Peyer's patch (tissue), 4 donors: ENCODE data around the gene EPG5. TPM values are rescaled to one million over a fixed set of nuclear protein-coding genes. Genes with fewer than 3 reads are reported as not detected.

Experiments
- DNase-seq, 3 donors: peaks; one replicate each; pipeline ENCODE4 v3.0.0-alpha.2; 2017 to 2019
- H3K27ac ChIP-seq, 4 donors: fragments of 200-600 bp; sonication (generic); one replicate each; pipeline ENCODE4 v1.5.1; 2016 to 2019
- H3K27me3 ChIP-seq, 2 donors: fragments of 200-600 bp; sonication (generic); one replicate each; pipeline ENCODE4 v1.5.1; 2019
- H3K36me3 ChIP-seq, 3 donors: fragments of 200-600 bp; sonication (generic); one replicate each; pipeline ENCODE4 v1.5.1; 2016 to 2019
- H3K4me1 ChIP-seq, 4 donors: fragments of 200-600 bp; sonication (generic); one replicate each; pipeline ENCODE4 v1.5.1; 2016 to 2019
- H3K4me3 ChIP-seq, 4 donors: fragments of 200-600 bp; sonication (generic); 1 replicate in 3 of 4; 2 replicates in 1 of 4; pipeline ENCODE4 v1.5.1; 2016 to 2019; ENCODE audit warnings: mild to moderate bottlenecking in 1 of 4
- H3K9me3 ChIP-seq, 4 donors: fragments of 200-600 bp; sonication (generic); one replicate each; pipeline ENCODE4 v1.5.1; 2016 to 2019; ENCODE audit warnings: mild to moderate bottlenecking in 1 of 4
- CTCF ChIP-seq, 6 experiments: fragments of 450-650 bp in 4 of 6; fragments of 200-600 bp in 2 of 6; sonication (generic) in 1 of 6; IDR thresholded peaks; one replicate each; pipeline ENCODE4 v1.5.1; 2017 to 2019; ENCODE audit warnings: antibody characterized with exemption in 6 of 6, mild to moderate bottlenecking in 3 of 6, moderate library complexity in 1 of 6
- POLR2A ChIP-seq, 2 donors: fragments of 450-650 bp; IDR thresholded peaks; one replicate each; pipeline ENCODE4 v1.5.1; 2017; ENCODE audit warnings: antibody characterized with exemption in 2 of 2, mild to moderate bottlenecking in 2 of 2, moderate library complexity in 2 of 2
- total RNA-seq, 4 donors: library from RNA; depleted of rRNA; stranded (reverse); fragments of >200 nt; gene quantifications; one replicate each; pipeline ENCODE4 v1.1.0, GENCODE V29; 2016

EPG5 gene
- total RNA-seq, 4 donors from 2014 or later: 27.7 to 61.1 (median 33.3) TPM

- Histone ChIP-seq H3K27ac (no peak overlapping the region), H3K27me3 (no peaks in the 10 kb centered on the region), H3K4me3 (no peak overlapping the region), H3K9me3 (no peaks in the 10 kb centered on the region), H3K36me3 (peaks cover 0 to 92% (median 3%) of the 10 kb centered on the region in 3 donors), H3K4me1 (no peaks in the 10 kb centered on the region)
- TF ChIP-seq CTCF (IDR thresholded peaks at IDR 0.05) (no peak), POLR2A (IDR thresholded peaks at IDR 0.05) (no peak)
- no peak for DNase-seq
Observed at GRCh38 chr18:45939236-45939635, 27.9 kb downstream of the EPG5 start.

GRCh38 chr18:45938488-45938935 lies 28.6 kb downstream of the EPG5 start:
- no peak for TF ChIP-seq POLR2A (IDR thresholded peaks at IDR 0.05)
- no peak for TF ChIP-seq CTCF (IDR thresholded peaks at IDR 0.05)
- peaks cover 0 to 90% (median 3%) of the 10 kb centered on the region in 3 donors for H3K36me3 ChIP-seq
- DNase-seq: no peak

GRCh38 chr18:45935591-45936335 lies 31.4 kb downstream of the EPG5 start:
- H3K4me3 ChIP-seq: no peak overlapping the region
- no peaks in the 10 kb centered on the region for H3K27me3 ChIP-seq
- TF ChIP-seq CTCF (IDR thresholded peaks at IDR 0.05) (no peak), POLR2A (IDR thresholded peaks at IDR 0.05) (no peak)
- DNase-seq: no peak
- H3K27ac ChIP-seq: no peak overlapping the region
- H3K9me3 ChIP-seq: no peaks in the 10 kb centered on the region
- H3K4me1 ChIP-seq: no peaks in the 10 kb centered on the region
- H3K36me3 ChIP-seq: peaks cover 0 to 90% (median 0%) of the 10 kb centered on the region in 3 donors

More at GRCh38 chr18:45938488-45938935, 28.6 kb downstream of the EPG5 start:
- Histone ChIP-seq H3K27me3 (no peaks in the 10 kb centered on the region), H3K27ac (no peak overlapping the region), H3K9me3 (no peaks in the 10 kb centered on the region), H3K4me1 (no peaks in the 10 kb centered on the region), H3K4me3 (no peak overlapping the region)

- H3K4me1 ChIP-seq: no peaks in the 10 kb centered on the region
- peaks cover 0 to 90% (median 0%) of the 10 kb centered on the region in 3 donors for H3K36me3 ChIP-seq
- no peak for TF ChIP-seq CTCF (IDR thresholded peaks at IDR 0.05)
- no peak for TF ChIP-seq POLR2A (IDR thresholded peaks at IDR 0.05)
- no peak for DNase-seq
- H3K9me3 ChIP-seq: no peaks in the 10 kb centered on the region
- H3K27me3 ChIP-seq: no peaks in the 10 kb centered on the region
- no peak overlapping the region for H3K27ac ChIP-seq
- H3K4me3 ChIP-seq: no peak overlapping the region
Observed at GRCh38 chr18:45932708-45933107, 34.4 kb downstream of the EPG5 start.

- Histone ChIP-seq H3K9me3 (no peaks in the 10 kb centered on the region), H3K4me3 (no peak overlapping the region), H3K4me1 (no peaks in the 10 kb centered on the region), H3K27me3 (no peaks in the 10 kb centered on the region), H3K27ac (no peak overlapping the region), H3K36me3 (peaks cover 0 to 97% (median 0%) of the 10 kb centered on the region in 3 donors)
- TF ChIP-seq POLR2A (IDR thresholded peaks at IDR 0.05) (no peak), CTCF (IDR thresholded peaks at IDR 0.05) (no peak)
- no peak for DNase-seq
Observed at GRCh38 chr18:45930963-45931362, 36.2 kb downstream of the EPG5 start.
